Measurements from ENCODE around the gene TSHZ3.

The TSHZ3 gene

GRCh38 chr19:31261603-31262212, 87.5 kb downstream of the TSHZ3 start:
- H3K4me3 ChIP-seq (ENCODE audit: low read depth, low read length): no peak overlapping the region

GRCh38 chr19:31261019-31261602, 88.1 kb downstream of the TSHZ3 start:
- DNase-seq (ENCODE audit: low read depth): no peak
- H3K4me3 ChIP-seq (ENCODE audit: low read depth, low read length): no peak overlapping the region
- TF ChIP-seq CTCF (IDR thresholded peaks at IDR 0.05; ENCODE audit: control insufficient read depth, extremely low read depth, insufficient read depth): no peak

More at GRCh38 chr19:31261603-31262212, 87.5 kb downstream of the TSHZ3 start:
- no peak for DNase-seq (ENCODE audit: low read depth)
- no peak for TF ChIP-seq CTCF (IDR thresholded peaks at IDR 0.05; ENCODE audit: control insufficient read depth, extremely low read depth, insufficient read depth)

- H3K4me3 ChIP-seq (ENCODE audit: low read depth, low read length): no peak overlapping the region
- DNase-seq (ENCODE audit: low read depth): no peak
- TF ChIP-seq CTCF (IDR thresholded peaks at IDR 0.05; ENCODE audit: control insufficient read depth, extremely low read depth, insufficient read depth): no peak
These were observed 88.9 kb downstream of the TSHZ3 start for GRCh38 chr19:31260171-31260933.

- DNase-seq (ENCODE audit: low read depth): no peak
These were observed 90.8 kb downstream of the TSHZ3 start for GRCh38 chr19:31258211-31259052.

GRCh38 chr19:31257426-31258130, 91.7 kb downstream of the TSHZ3 start:
- no peak for DNase-seq (ENCODE audit: low read depth)
- TF ChIP-seq CTCF (IDR thresholded peaks at IDR 0.05; ENCODE audit: control insufficient read depth, extremely low read depth, insufficient read depth): no peak
- H3K4me3 ChIP-seq (ENCODE audit: low read depth, low read length): no peak overlapping the region

More at GRCh38 chr19:31258211-31259052, 90.8 kb downstream of the TSHZ3 start:
- TF ChIP-seq CTCF (IDR thresholded peaks at IDR 0.05; ENCODE audit: control insufficient read depth, extremely low read depth, insufficient read depth): no peak
- no peak overlapping the region for H3K4me3 ChIP-seq (ENCODE audit: low read depth, low read length)

GRCh38 chr19:31257025-31257424, 92.2 kb downstream of the TSHZ3 start:
- no peak overlapping the region for H3K4me3 ChIP-seq (ENCODE audit: low read depth, low read length)
- no peak for TF ChIP-seq CTCF (IDR thresholded peaks at IDR 0.05; ENCODE audit: control insufficient read depth, extremely low read depth, insufficient read depth)
- no peak for DNase-seq (ENCODE audit: low read depth)
